Activated gamma-delta T cell treated with Interleukin-2 at 50 U/mL for 16 hours (primary cell): ENCODE measurements around the gene PSMD1.
"Not testable (repeated sequence)": the region's sequence is repeated elsewhere in the genome, so short reads cannot be mapped to it uniquely, and the experiment has no call there.

Source experiments
- DNase-seq: peaks from one replicate; pipeline ENCODE4 v3.0.0-alpha.2; 2020

Gene PSMD1

DNA sequence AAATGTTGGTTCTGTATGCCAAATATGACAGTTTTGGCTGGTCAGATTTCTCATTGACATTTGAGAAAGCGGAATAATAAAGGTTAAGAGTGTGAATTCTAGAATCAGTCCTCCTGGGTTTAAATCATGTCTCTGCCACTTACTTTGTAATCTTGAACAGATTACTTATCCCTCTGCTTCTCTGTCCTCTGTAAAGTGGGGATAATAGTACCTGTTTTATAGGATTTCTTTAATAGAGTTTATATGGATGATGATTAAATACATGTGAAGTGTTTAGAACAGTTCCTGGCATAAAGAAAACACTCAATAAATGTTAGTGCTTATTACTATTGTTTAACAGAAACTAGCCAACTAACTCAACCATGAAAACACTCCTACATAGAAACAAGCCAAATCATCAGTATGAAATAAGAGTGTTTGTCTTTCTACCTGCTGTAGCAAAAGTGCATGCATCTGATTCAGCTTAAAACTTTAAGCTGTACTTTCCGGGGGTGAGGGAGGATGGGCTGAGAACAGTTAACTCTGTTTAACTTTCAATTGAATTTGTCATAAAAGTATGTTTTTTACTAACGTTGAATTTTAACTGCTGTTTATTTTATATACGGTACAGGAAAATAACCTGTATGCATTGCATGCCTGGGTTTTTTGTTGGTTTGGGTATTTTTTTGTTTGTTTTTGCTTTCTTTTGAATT lies 61.4 kb downstream of the PSMD1 start:
- DNase-seq = no peak

DNA sequence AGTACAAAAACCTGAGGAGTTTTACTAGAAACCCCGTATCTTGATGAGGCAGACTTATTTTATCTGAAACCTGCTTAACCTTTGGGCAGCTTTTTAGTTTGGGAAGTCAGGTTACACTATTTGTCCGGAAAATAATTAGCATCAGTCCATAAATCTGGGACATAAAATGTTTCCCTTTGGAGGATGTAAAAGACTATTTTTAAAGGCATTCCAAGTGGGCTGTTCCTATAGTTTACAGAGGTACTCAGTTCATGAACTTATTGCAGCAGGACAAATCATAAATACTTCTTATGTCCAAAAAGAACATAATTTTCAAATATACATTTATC lies 61.9 kb downstream of the PSMD1 start:
- DNase-seq = no peak

DNA sequence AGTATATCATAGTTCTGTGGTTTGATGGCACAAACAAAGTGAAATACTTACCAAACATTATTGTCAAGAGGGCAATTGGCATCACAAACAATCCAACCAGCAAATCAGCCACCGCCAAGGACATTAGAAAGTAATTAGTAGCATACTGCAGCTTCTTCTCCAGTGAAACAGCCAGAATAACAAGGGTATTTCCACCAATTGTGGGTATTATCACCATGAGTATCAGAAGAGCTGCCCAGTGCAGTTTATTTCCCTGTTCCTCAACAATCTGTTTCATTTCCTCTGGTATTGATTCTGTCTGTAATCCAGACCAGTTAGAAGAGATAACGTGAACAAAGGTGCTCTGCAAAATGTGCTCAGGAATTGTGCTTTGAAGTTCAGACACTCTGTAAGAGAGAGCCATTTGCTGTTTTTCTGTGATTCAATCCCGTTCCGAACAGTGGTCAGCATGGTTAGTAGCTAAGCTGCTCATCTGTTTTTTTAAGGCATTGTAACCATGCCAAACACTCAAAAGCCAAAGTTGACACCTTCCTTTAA lies 66.8 kb downstream of the PSMD1 start:
- no peak for DNase-seq

DNA sequence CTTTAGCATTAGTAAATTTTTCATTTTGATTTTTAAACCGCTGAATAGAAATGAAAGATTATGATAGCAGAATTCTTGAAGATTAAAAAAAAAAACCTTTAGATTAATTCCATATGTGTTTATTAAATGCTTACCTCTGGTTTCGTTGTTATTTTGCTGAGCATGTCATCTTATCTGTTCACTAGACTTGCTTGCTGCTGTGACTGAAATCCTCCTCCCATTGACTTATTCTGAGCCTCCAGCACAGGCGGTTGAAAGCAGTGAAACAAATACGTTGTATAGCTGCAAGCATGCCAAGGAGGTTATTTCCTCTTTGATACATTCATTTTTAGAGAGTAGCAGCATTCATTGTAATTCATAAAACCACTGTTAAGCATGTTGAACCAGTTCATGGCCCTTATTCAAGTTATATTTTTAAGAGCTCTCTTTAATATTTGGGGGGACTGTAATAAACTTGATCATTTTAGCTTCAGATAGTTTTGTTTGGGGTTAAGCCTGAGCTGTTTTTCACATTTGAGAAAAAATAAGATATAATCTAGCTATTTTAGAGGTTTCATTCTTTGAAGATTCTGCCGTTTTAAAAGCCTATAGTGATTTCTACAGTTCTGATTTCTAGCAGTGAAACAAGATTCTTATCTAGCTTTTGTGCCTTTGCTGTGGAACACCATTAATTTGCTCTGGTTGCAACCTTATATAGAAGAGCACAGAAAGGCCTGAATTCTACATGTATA lies 68.3 kb downstream of the PSMD1 start, which contains the start of gene HTR2B:
TSS of gene HTR2B (minus strand) at position 205 of the 731 bp plus-strand sequence. CDS start 1,278 bp downstream, outside the sequence.
- DNase-seq = no peak

DNA sequence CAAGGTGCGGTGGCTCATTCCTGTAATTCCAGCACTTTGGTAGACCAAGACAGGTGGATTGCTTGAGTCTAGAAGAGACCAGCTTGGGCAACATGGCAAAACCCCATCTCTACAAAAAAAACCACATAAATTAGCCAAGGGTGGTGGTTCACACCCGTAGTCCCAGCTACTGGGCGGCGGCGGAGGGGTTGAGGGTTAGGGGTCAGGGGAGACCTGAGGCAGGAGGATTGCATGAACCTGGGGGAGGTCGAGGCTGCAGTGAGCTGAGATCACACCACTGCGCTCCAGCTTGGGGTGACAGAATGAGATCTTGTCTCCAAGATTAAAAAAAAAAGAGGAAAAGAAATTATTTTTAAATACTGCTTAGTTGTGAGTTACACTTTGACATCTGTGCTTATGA lies 69.5 kb downstream of the PSMD1 start:
- DNase-seq = no peak

DNA sequence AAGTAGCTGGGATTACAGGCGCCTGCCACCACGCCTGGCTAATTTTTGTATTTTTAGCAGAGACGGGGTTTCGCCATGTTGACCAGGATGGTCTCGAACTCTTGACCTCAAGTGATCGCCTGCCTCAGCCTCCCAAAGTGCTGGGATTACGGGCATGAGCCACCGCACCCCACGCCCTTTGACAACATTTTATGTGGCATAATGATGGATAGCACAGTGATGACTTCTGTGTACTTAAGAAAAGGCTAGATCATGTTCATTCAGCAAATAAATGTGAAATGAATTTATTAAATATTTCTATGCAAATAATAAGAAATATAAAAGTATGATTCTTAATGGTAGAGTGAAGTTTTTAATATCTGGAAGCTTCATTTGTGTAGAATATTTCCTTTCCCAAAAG lies 70.8 kb downstream of the PSMD1 start:
- DNase-seq = no peak

DNA sequence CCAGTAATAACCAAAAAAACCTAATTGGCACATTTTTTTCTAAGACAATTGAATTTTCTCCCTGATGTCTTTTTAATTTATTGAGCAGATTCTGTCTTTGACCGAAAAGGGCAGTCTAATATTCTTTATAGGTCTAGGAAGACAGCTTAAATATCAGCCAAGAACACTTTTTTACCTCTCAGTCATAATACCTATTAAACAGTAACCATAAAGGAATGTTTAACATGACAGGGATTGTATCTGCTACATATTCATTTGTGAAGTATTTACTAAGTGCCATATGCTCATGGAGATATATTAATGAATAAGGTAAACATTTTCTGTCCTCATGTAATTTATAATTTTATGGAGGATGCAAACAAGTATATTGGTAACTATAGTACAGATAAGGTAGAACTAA lies 71.3 kb downstream of the PSMD1 start:
- no peak for DNase-seq

GRCh38 chr2:231128541-231128940 lies 71.9 kb downstream of the PSMD1 start:
- no peak for DNase-seq

DNA sequence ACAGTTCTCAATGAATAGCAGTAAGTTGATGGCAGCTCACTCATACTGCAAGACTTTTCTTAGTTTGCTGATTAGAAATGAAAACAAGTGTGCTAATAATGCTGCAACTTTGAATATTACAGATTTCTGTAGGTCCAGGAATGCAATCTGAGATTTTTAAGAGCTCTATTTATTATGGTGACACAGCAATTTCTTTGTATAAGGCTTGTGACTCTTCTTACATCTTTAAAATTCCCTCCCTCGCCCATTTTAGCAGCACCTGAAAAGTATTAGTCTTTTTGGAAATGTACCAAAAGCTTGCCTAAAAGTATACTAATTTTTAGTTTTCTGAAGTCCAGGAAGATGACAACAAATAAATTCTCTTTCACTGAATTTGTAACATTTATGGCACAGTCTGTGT lies 72.5 kb downstream of the PSMD1 start:
- DNase-seq = no peak

DNA sequence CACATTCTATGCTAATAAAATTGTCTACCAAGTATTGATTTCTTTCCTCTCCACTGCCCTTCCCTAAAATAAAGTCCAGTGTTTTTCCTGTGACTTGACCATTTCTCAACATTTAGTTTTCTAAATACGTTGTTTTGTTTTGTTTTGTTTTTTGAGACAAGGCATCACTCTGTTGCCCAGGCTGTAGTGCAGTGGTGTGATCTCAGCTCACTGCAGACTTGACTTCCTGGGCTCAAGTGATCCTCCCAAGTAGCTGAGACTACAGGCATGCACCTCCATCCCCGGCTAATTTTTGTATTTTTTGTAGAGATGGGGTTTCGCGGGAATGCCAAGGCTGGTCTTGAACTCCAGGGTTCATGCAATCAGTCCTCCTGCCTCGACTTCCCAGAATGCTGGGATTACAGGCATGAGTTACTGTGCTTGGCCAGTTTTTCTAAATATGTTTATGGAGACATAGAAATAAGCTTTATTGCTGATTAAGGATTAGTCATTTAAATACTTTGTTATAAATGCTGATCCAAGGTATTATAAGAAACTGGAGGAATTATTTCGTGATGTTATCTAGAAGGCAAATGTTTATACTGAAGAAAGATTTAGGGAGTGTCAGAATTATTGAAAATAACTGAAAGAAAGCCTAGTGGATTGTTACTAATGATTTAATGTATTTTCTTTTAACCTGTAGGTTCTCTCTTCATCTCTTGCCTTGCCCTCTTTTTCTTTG lies 73.8 kb downstream of the PSMD1 start:
- no peak for DNase-seq

- DNase-seq = no peak
Measured at GRCh38 chr2:231132129-231132528, 75.5 kb downstream of the PSMD1 start.

- DNase-seq = no peak
Measured at GRCh38 chr2:231133365-231134099, 76.9 kb downstream of the PSMD1 start.

DNA sequence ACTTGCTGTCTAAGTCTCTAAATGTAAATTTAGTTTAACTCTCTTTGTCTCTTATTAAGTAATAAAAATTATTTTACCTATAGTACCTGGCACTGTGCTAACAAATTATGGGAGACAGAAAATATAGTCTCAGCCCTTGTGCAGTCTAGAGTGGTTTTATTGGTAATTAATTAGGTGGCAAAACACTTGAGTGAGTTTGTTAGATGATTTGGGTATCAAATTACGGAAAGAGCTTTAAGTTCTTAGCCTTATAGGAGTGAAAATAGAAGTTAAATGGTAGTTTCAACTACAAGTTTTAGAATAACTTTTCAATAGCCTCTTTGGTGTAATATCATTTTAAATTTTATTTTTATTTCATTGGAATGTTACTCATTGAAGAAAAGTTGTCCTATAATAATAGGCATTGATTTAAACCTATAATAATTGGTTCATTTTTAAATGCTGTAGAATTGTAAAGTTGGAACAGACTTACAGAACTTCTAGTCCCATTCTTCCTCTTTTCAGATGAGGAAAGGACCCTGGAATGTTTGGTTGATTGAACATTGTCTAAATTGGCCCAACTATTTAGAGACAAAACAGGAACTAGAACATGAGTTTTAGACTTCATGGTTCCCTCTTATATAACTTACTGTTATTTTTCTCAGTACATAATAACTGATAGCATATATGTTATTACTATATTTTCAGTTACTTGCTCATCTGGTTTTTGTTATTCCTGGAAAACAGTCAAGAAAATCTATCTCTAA lies 78.4 kb downstream of the PSMD1 start:
- DNase-seq = no peak

GRCh38 chr2:231138699-231139098 lies 82.0 kb downstream of the PSMD1 start:
- DNase-seq = no peak

GRCh38 chr2:231139796-231140195 lies 83.1 kb downstream of the PSMD1 start:
- DNase-seq = no peak

GRCh38 chr2:231140808-231141207 lies 84.1 kb downstream of the PSMD1 start:
- DNase-seq = not testable (repeated sequence)

DNA sequence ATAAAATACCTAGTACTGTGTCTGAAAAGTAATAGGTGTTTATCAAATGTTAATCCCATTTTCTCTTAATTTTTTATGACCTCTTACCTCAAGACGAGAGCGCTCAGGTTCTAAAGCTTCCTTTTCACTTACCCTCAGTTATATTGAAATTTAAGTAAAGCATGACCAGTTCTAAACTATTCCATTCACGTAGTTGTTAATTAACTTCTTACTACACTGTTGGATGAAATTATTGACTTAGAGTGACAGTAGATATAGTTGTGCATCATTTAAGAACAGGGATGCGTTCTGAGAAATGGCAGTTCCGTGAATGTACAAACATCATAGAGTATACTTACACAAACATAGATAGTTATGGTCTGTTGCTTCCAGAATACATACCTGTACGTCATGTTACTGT lies 88.2 kb downstream of the PSMD1 start:
- no peak for DNase-seq

DNA sequence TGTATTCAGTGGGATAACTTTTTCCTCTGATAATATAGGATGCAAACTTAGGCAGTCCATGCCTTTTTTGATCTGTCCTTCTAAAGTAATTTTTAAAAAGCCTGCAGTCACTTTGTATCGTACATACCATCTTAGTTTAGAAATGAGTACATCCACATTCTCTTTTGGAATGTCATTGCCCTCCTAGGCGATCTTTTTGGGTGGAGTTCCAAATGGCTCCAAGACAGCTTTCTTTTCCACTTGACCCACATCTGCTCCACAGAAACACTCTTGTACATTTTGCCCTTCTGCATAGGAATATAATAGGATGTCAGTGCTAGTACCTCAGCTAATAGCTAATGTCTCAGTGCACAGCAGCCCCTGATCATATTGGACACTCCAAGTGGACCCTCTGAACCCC lies 90.0 kb downstream of the PSMD1 start:
- DNase-seq = no peak

- DNase-seq = no peak
Measured at GRCh38 chr2:231152800-231153557, 96.3 kb downstream of the PSMD1 start.

DNA sequence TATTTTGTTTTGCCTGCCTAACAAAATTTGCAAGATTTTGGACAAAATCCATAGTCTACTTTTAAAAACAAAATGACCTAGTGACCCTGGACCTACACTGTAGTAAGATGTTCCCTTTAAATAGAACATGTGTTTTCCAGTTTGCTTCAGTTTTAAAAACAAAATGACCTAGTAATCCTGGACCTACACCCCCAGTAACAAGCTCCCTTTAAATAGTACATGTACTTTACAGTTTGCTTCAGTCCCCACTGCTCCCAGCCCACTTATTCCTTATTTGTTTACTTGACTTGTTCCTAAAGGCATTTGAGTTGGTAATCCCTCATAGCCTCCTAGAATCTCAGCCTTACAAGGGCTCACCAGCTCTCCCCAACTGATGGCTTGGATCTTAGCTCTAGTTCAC lies 102.6 kb downstream of the PSMD1 start:
- no peak for DNase-seq

DNA sequence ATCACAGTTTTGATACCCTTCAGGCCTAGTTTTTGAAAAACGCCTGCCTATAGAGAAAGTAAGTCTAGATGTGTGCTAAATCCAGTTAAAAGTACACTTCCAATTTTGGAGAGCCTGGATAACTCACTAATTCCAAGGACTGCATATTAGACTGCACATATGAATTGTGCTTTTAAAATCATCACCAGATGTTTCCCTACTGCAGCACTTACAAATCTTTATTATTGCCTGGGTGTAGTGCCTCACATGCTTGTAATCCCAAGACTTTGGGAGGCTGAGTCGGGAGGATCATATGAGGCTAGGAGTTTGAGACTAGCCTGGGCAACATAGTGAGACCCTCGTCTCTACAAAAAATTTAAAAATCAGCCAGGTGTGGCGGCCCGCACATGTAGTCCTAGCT lies 104.0 kb downstream of the PSMD1 start:
- no peak for DNase-seq
